ENCODE data around the gene ETV6.

- TF ChIP-seq, protein P1, sequence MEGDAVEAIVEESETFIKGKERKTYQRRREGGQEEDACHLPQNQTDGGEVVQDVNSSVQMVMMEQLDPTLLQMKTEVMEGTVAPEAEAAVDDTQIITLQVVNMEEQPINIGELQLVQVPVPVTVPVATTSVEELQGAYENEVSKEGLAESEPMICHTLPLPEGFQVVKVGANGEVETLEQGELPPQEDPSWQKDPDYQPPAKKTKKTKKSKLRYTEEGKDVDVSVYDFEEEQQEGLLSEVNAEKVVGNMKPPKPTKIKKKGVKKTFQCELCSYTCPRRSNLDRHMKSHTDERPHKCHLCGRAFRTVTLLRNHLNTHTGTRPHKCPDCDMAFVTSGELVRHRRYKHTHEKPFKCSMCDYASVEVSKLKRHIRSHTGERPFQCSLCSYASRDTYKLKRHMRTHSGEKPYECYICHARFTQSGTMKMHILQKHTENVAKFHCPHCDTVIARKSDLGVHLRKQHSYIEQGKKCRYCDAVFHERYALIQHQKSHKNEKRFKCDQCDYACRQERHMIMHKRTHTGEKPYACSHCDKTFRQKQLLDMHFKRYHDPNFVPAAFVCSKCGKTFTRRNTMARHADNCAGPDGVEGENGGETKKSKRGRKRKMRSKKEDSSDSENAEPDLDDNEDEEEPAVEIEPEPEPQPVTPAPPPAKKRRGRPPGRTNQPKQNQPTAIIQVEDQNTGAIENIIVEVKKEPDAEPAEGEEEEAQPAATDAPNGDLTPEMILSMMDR (IDR thresholded peaks at IDR 0.05) = no peak
- no peak for TF ChIP-seq POLR2A (IDR thresholded peaks at IDR 0.05)
Observed at GRCh38 chr12:11825278-11825677, 175.8 kb downstream of the ETV6 start.

All from testis (tissue), 2 donors.